Neural cell (in vitro differentiated cells): ENCODE results near the gene LINGO4.

ENCODE experiments used
- EP300 ChIP-seq: fragments of 450-650 bp; conservative IDR thresholded peaks from 2 replicates; pipeline ENCODE4 v1.6.1; 2014; ENCODE audit warnings: antibody characterized with exemption, mild to moderate bottlenecking, moderate library complexity; ENCODE audit not compliant: poor library complexity, severe bottlenecking
- TF ChIP-seq, protein P1 (sequence below): fragments of 450-650 bp; IDR thresholded peaks from 2 replicates; pipeline ENCODE4 v1.5.1; 2014; ENCODE audit warnings: antibody characterized with exemption, mild to moderate bottlenecking, moderate library complexity; ENCODE audit not compliant: poor library complexity, severe bottlenecking

DNA sequence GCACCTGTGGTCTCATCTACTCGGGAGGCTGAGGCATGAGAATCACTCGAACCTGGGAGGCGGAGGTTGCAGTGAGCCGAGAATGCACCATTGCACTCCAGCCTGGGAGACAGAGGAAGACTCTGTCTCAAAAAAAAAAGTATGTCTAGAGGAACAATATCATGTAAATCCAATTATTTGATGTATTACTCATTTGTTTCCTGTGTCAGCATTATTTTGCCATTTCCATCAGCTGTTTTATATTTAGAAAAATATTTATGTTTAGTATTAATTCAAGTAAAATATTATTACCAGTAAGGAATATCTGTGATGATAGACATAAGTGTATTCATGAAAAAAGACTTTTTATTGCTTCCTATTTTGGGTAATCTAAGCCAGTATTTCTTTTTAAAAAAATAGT, 27.9 kb downstream of the LINGO4 start:
- TF ChIP-seq, protein P1, sequence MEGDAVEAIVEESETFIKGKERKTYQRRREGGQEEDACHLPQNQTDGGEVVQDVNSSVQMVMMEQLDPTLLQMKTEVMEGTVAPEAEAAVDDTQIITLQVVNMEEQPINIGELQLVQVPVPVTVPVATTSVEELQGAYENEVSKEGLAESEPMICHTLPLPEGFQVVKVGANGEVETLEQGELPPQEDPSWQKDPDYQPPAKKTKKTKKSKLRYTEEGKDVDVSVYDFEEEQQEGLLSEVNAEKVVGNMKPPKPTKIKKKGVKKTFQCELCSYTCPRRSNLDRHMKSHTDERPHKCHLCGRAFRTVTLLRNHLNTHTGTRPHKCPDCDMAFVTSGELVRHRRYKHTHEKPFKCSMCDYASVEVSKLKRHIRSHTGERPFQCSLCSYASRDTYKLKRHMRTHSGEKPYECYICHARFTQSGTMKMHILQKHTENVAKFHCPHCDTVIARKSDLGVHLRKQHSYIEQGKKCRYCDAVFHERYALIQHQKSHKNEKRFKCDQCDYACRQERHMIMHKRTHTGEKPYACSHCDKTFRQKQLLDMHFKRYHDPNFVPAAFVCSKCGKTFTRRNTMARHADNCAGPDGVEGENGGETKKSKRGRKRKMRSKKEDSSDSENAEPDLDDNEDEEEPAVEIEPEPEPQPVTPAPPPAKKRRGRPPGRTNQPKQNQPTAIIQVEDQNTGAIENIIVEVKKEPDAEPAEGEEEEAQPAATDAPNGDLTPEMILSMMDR, result no peak
- no peak for TF ChIP-seq EP300
